Uterus (tissue), 4 donors: Measurements from ENCODE around the gene EDRF1. TPM values are rescaled to one million over a fixed set of nuclear protein-coding genes. Genes with fewer than 3 reads are reported as not detected.

ENCODE experiments used
- DNase-seq, 2 donors: peaks; one replicate each; pipeline ENCODE4 v3.0.0-alpha.2; 2019 to 2020
- H3K27ac ChIP-seq, 2 donors: fragments of 200-600 bp; sonication (generic); 1 replicate in 1 of 2; 2 replicates in 1 of 2; pipeline ENCODE4 v1.5.1; 2016 to 2018
- H3K27me3 ChIP-seq, 2 donors: fragments of 200-600 bp; sonication (generic); one replicate each; pipeline ENCODE4 v1.5.1; 2018 to 2019; ENCODE audit warnings: control low read depth in 1 of 2
- H3K36me3 ChIP-seq, 2 donors: fragments of 200-600 bp; sonication (generic); one replicate each; pipeline ENCODE4 v1.5.1; 2019; ENCODE audit warnings: control low read depth in 1 of 2
- H3K4me1 ChIP-seq, 2 donors: fragments of 200-600 bp; sonication (generic); one replicate each; pipeline ENCODE4 v1.5.1; 2018 to 2019; ENCODE audit warnings: control low read depth in 1 of 2
- H3K4me3 ChIP-seq, 2 donors: fragments of 200-600 bp; sonication (generic); 1 replicate in 1 of 2; 2 replicates in 1 of 2; pipeline ENCODE4 v1.5.1; 2018 to 2019; ENCODE audit warnings: mild to moderate bottlenecking in 1 of 2
- H3K9me3 ChIP-seq, 2 donors: fragments of 200-600 bp; sonication (generic); one replicate each; pipeline ENCODE4 v1.5.1; 2019; ENCODE audit warnings: control low read depth in 1 of 2
- CTCF ChIP-seq, 4 experiments: fragments of 200-600 bp in 2 of 4; fragments of 450-650 bp in 2 of 4; sonication (generic) in 2 of 4; IDR thresholded peaks; one replicate each; pipeline ENCODE4 v1.5.1; 2016 to 2019; ENCODE audit warnings: antibody characterized with exemption in 4 of 4, mild to moderate bottlenecking in 2 of 4, moderate library complexity in 1 of 4
- POLR2A ChIP-seq, 2 donors: fragments of 450-650 bp; IDR thresholded peaks; one replicate each; pipeline ENCODE4 v1.6.1; 2016; ENCODE audit warnings: antibody characterized with exemption in 2 of 2, mild to moderate bottlenecking in 1 of 2, moderate library complexity in 1 of 2
- intact Hi-C: fragments of 100-400 bp; cut with DNase I; formaldehyde crosslinking; loops from one replicate; pipeline ENCODE4 v1.15.1; 2023; ENCODE audit warnings: low total_unique reads
- total RNA-seq, 4 donors: library from RNA; depleted of rRNA in 3 of 4; stranded (reverse); fragments of >200 nt in 3 of 4; gene quantifications; one replicate each; pipeline versions ENCODE4 v1.1.0 to v1.2.4, GENCODE V29; 2014 to 2023
- donor health status: DM: yes; HTN: yes; CAD: no.

EDRF1 gene, protein sequence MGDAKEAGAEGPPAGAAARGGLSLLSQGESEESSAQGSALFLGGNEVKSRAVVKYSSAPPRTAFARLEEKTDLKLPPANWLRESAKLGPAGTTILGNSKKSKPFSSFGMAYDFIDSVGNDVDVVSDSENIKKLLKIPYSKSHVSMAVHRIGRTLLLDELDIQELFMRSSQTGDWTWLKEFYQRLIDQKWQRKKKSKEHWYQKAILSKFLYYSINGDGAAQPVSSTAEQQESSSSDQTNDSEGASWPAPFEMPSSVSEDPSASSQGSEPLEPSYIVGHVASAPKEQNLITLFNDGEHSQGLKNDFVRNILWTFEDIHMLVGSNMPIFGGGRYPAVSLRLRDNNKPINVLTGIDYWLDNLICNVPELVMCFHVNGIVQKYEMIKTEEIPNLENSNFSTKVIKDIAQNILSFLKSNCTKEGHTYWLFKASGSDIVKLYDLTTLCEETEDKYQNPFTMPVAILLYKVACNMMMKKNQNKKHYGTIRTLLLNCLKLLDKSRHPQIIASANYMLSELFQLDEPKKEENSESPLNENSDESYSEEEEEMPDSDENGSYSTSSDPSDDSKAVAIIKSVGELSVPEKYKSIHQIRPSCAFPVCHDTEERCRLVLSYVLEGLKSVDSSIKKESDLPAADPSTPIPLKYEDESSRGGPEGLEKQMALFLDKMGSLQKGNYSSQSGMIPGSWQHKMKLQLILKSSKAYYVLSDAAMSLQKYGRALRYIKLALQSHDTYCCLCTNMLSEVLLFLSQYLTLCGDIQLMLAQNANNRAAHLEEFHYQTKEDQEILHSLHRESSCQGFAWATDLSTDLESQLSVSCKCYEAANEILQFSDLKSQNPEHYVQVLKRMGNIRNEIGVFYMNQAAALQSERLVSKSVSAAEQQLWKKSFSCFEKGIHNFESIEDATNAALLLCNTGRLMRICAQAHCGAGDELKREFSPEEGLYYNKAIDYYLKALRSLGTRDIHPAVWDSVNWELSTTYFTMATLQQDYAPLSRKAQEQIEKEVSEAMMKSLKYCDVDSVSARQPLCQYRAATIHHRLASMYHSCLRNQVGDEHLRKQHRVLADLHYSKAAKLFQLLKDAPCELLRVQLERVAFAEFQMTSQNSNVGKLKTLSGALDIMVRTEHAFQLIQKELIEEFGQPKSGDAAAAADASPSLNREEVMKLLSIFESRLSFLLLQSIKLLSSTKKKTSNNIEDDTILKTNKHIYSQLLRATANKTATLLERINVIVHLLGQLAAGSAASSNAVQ
- 10 to 100 TPM; 26.2 to 79.2 (median 47.9) TPM for total RNA-seq

DNA sequence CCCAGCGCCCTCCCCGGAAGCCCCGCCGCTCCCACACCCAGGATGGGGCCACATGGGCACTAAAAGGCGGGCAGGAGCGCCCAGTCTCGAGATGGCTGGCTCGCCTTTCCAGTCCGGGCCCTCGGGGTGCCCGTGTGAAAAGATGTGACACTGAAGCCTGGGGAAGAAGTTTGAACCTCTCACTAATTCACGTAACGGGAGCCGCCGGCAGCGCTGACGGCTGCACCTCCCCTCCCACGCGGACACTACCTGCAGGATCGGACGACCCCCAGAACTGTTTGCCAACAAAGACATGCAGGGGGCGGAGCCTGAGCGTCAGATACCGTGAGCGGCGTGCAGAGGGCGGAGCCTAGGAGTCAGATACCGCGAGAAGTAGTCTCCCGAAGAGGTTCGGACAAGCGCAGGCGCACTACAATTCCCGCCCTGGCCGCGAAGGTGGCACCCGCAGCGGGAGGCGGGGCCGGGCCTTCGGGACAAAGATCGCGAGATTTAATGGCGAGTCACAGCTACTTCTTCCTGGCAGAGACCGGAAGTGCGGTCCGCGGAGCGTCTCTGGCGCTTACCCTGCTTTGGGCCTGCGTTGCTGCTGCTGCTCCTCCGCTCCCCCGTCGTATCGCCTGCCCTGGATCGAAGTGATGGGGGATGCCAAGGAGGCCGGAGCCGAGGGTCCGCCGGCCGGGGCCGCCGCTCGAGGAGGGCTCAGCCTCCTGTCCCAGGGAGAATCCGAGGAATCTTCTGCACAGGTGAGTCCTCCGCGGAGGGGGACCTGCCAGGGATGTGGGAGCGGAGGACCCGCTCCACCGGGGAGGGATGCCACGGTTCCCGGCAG lies at the start of gene EDRF1:
EDRF1 (plus strand) TSS at position 537 of the 829 bp plus-strand sequence; CDS start at position 636, 99 bp downstream.
- peak; percentile 99 to 100 for DNase-seq
- Histone ChIP-seq H3K9me3 (no peaks in the 10 kb centered on the region), H3K4me1 (peaks cover 0 to 6% of the 10 kb centered on the region in 2 donors), H3K27ac (peak within 1 kb of the TSS; percentile 91 to 92), H3K4me3 (peak within 1 kb of the TSS; percentile 74 to 96), H3K27me3 (no peaks in the 10 kb centered on the region), H3K36me3 (no peaks in the 10 kb centered on the region)
- intact Hi-C loops: no loop called here
- peak in 1 of 4 experiments; percentile 14 for TF ChIP-seq CTCF (IDR thresholded peaks at IDR 0.05)
- TF ChIP-seq POLR2A (IDR thresholded peaks at IDR 0.05): peak; percentile 54 to 72

DNA sequence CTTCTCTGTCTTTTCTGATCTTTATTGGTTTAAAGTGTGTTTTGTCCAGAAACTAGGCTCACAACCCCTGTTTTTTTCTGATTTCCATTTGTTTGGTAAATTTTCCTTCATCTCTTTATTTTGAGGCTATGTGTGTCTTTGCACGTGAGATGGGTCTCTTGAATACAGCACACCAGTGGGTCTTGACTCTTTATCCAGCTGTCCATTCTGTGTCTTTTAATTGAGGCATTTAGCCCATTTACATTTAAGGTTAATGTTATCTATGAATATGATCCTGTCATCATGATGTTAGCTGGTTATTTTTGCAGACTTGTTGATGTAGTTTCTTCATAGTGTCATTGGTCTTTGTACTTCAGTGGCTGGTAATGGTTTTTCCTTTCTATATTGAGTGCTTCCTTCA lies 46.6 kb upstream of the EDRF1 start:
- no peak for DNase-seq
- Histone ChIP-seq H3K4me1 (no peaks in the 10 kb centered on the region), H3K27ac (no peak overlapping the region), H3K4me3 (no peak overlapping the region), H3K9me3 (peaks cover 0 to 3% of the 10 kb centered on the region in 2 donors), H3K27me3 (no peaks in the 10 kb centered on the region), H3K36me3 (no peaks in the 10 kb centered on the region)
- intact Hi-C loops: no loop called here
- no peak for TF ChIP-seq CTCF (IDR thresholded peaks at IDR 0.05)
- no peak for TF ChIP-seq POLR2A (IDR thresholded peaks at IDR 0.05)

- Histone ChIP-seq H3K4me3 (no peak overlapping the region), H3K27ac (no peak overlapping the region), H3K27me3 (no peaks in the 10 kb centered on the region), H3K4me1 (no peaks in the 10 kb centered on the region), H3K36me3 (no peaks in the 10 kb centered on the region), H3K9me3 (peaks cover 0 to 3% of the 10 kb centered on the region in 2 donors)
- no peak for DNase-seq
- intact Hi-C loops: no loop called here
- no peak for TF ChIP-seq POLR2A (IDR thresholded peaks at IDR 0.05)
- TF ChIP-seq CTCF (IDR thresholded peaks at IDR 0.05): no peak
Observed at GRCh38 chr10:125679436-125679835, 40.1 kb upstream of the EDRF1 start.

GRCh38 chr10:125683063-125683462 lies 36.4 kb upstream of the EDRF1 start, which contains the start of gene TEX36:
Gene TEX36, minus strand, starts transcription at chr10:125683163. Its CDS starts 174 bp downstream, at chr10:125682989.
- H3K27ac ChIP-seq: no peak within 1 kb of the TSS
- H3K4me3 ChIP-seq: no peak within 1 kb of the TSS
- intact Hi-C loops: no loop called here
- TF ChIP-seq CTCF (IDR thresholded peaks at IDR 0.05) (no peak), POLR2A (IDR thresholded peaks at IDR 0.05) (no peak)
- no peaks in the 10 kb centered on the region for H3K9me3 ChIP-seq
- H3K36me3 ChIP-seq: no peaks in the 10 kb centered on the region
- DNase-seq: no peak
- no peaks in the 10 kb centered on the region for H3K4me1 ChIP-seq
- H3K27me3 ChIP-seq: no peaks in the 10 kb centered on the region
